HUES48 (cell line): ENCODE results near the gene FXYD5.
A peak's percentile ranks its signal among the peaks of the same experiment; 100 is the strongest.

ENCODE experiments used
- H3K27ac ChIP-seq: one replicate; pipeline ENCODE4 v1.7.0; 2013; ENCODE audit warnings: low read depth, low read length, inconsistent platforms
- H3K27me3 ChIP-seq: 2 replicates; pipeline ENCODE4 v1.6.1; 2013; ENCODE audit warnings: mild to moderate bottlenecking, low read length; ENCODE audit not compliant: control insufficient read depth, insufficient read depth
- H3K36me3 ChIP-seq: 2 replicates; pipeline ENCODE4 v1.6.1; 2013; ENCODE audit warnings: low read length; ENCODE audit not compliant: control insufficient read depth, insufficient read depth
- H3K4me1 ChIP-seq: 2 replicates; pipeline ENCODE4 v1.6.1; 2013; ENCODE audit warnings: mild to moderate bottlenecking, low read length; ENCODE audit not compliant: control insufficient read depth, insufficient read depth
- H3K4me3 ChIP-seq: 2 replicates; pipeline ENCODE4 v1.5.1; 2013; ENCODE audit warnings: mild to moderate bottlenecking, low read depth, low read length
- H3K9ac ChIP-seq: 2 replicates; pipeline ENCODE4 v1.6.1; 2013; ENCODE audit warnings: mild to moderate bottlenecking, low read depth, low read length, moderate library complexity
- H3K9me3 ChIP-seq: 2 replicates; pipeline ENCODE4 v1.6.1; 2013; ENCODE audit warnings: low read length; ENCODE audit not compliant: control insufficient read depth, insufficient read depth

FXYD5 gene

DNA sequence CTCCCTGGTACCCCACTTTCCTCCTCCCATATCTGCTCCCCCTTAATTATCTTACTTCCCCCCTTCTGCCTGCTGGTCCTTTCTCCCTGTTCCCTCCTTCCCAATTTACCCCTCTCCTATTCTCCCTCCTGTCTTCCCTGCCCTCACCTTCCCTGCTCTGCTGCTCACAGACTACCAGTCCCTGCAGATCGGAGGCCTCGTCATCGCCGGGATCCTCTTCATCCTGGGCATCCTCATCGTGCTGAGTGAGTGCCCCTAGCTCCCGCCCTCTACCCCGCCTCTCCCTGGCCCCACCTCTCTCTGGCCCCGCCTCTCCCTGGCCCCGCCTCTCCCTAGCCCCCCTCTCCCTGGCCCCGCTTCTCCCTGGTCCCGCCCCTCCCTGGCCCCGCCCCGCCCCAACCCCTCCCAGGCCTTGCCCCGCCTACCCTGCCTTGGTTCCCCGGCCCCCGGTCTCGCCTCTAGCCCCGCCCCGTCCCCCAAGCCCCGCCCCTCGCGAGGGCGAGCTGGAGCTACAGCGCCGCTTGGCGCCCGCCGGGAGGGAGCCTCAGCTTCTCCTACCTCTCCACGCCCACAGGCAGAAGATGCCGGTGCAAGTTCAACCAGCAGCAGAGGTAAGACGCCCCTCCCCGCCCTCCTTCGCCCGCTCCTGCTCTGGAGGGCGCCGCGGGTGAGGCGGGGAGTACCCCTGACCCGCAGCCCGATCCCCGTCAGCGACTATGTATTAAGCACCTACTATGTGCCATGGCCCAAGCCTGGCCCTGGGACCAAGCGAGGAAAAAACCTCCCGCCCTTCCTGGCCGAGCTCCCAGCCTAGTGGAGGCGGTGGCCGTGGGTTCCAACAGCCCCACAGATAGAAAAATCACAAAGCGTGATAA lies 13.3 kb upstream of the FXYD5 start:
- H3K27me3 ChIP-seq, result peaks cover 25% of the 10 kb centered on the region
- no peak overlapping the region for H3K27ac ChIP-seq
- H3K36me3 ChIP-seq, result no peaks in the 10 kb centered on the region
- H3K4me1 ChIP-seq, result peaks cover 22% of the 10 kb centered on the region
- H3K9ac ChIP-seq, result no peak overlapping the region
- H3K4me3 ChIP-seq, result peak overlapping the region; percentile 59
- H3K9me3 ChIP-seq, result no peaks in the 10 kb centered on the region

DNA sequence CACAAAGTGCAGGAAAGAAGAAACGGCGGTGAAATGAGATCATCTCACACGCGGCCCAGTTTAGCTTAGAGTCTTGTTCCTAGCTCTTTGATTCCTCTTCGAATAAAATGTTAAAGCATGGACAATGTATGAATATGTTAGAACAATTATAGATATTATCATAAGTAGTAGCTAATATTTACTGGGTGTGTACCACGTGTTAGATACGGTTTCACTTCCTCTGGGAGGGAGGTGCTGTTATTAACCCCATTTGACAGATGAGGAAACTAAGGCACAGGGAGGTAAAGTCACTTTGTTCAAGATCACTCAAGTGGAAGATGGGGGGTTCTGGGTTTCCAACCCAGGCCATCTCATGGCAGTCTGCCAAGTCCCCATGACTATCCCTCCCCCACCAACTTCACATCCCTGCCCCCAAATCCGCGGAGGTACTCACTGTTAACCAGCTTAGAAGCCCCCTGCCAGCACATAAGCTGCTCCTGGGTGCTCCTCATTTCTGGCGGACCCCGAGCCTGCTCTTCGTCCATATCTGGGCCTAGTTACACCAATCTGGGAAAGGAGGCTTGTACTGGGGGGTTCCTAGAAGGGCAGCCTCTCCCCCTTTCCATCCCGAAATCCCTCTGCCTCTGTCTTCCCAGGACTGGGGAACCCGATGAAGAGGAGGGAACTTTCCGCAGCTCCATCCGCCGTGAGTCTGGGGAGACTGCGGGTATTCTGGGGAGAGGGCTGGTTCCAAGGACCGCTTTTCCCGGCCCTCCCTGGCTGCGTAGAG lies 12.5 kb upstream of the FXYD5 start:
- Histone ChIP-seq H3K27me3 (peaks cover 25% of the 10 kb centered on the region), H3K27ac (no peak overlapping the region), H3K9ac (no peak overlapping the region; the same call in 1 of the 2 replicates), H3K9me3 (no peaks in the 10 kb centered on the region), H3K4me1 (peaks cover 22% of the 10 kb centered on the region), H3K36me3 (no peaks in the 10 kb centered on the region), H3K4me3 (peak overlapping the region; percentile 59)

DNA sequence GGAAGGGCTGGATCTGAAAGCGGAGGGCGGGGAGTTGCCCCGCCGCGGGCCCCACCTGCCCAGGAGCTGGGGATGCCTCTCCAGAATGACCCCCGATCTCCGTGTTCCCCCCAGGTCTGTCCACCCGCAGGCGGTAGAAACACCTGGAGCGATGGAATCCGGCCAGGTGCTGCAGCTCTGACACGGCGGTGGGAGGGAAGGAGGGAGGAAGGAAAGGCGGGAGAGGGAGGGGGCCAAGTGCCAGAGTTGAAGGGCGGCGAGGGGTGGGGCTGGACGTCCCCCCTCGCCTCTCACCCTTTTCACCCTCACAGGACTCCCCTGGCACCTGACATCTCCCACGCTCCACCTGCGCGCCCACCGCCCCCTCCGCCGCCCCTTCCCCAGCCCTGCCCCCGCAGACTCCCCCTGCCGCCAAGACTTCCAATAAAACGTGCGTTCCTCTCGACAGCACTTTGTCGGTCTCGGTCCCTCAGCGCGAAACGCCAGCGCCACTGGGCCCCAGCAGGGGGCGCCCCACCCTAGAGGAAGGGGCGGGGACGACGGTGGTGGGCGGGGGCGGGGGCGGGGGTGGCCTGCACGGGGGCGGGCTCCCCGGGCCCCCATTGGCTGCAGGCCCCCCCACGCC lies 11.8 kb upstream of the FXYD5 start:
- Histone ChIP-seq H3K27ac (no peak overlapping the region), H3K9ac (no peak overlapping the region; the same call in 1 of the 2 replicates), H3K27me3 (peaks cover 25% of the 10 kb centered on the region), H3K4me1 (peaks cover 22% of the 10 kb centered on the region), H3K4me3 (peak overlapping the region; percentile 62), H3K9me3 (no peaks in the 10 kb centered on the region), H3K36me3 (no peaks in the 10 kb centered on the region)

DNA sequence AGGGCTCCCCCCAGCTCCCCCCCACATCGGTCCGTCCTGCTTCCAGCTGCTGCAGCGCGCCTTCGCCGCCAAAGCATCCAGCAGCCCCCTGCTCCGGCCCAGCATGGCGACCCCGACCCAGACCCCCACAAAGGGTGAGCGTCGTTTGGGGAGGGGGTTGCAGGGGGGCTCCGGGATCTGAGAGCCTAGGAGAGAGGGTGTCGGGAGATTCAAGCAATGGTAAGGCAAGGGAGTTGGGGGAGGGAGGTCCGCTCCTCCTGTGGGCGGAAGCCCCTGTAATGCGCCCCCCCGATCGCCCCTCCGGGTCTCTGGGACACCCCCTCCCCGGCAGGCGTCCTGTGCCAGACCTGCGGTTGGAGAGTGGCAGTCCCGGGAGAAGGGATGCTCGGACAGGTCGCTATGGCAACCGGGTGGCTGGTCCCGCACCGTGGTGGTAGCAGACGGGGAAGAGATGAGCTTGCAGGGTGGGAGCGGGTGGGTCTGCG lies 11.3 kb upstream of the FXYD5 start, which contains the start of gene FXYD7:
TSS of gene FXYD7 (plus strand) at position 25 of the 485 bp plus-strand sequence. CDS start at position 104, 79 bp downstream.
- Histone ChIP-seq H3K9me3 (no peaks in the 10 kb centered on the region), H3K4me3 (peak within 1 kb of the TSS; percentile 62), H3K27ac (no peak within 1 kb of the TSS), H3K27me3 (peaks cover 25% of the 10 kb centered on the region), H3K36me3 (no peaks in the 10 kb centered on the region), H3K4me1 (peaks cover 22% of the 10 kb centered on the region), H3K9ac (no peak within 1 kb of the TSS; the same call in 1 of the 2 replicates)

DNA sequence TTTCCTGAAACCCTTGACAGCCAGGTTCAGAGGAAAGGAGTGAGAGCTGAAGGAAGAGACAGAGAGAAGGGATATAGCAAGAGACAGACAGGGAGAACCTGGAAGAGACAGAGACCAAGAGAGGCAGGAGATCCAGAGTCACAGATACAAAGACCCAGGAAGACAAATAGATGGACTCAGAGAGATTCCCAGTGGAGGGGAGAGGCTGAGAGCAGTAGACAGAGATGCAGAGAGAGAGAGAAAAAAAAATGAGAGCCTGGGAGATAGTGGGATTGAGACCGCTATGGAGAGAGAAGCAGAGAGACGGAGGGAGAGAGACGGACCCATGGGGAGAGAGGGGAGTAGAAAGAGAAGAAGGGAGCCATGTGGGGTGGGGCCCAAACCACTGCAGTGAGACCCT lies 10.7 kb upstream of the FXYD5 start:
- Histone ChIP-seq H3K27ac (no peak overlapping the region), H3K4me1 (peaks cover 22% of the 10 kb centered on the region), H3K4me3 (peak overlapping the region; percentile 33), H3K9ac (no peak overlapping the region), H3K9me3 (no peaks in the 10 kb centered on the region), H3K27me3 (peaks cover 25% of the 10 kb centered on the region), H3K36me3 (no peaks in the 10 kb centered on the region)

DNA sequence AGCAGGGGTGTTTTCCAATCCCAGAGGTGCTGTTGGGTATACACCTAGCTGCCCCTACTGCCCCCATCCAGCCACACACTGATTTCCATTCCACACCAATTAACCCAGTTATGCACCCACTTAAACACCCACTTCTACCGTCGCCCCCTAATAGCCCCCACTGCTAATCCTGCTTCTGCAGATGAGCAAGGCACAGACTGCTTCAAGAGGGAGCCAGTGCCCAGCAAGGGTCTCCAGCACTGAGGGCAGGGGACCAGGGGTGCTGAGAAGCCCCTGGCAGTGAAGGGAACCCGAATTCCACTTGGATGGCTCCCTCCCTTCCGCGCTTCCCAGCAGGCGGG lies 10.3 kb upstream of the FXYD5 start:
- Histone ChIP-seq H3K36me3 (no peaks in the 10 kb centered on the region), H3K4me3 (peak overlapping the region; percentile 33; the same call in 1 of the 2 replicates)

DNA sequence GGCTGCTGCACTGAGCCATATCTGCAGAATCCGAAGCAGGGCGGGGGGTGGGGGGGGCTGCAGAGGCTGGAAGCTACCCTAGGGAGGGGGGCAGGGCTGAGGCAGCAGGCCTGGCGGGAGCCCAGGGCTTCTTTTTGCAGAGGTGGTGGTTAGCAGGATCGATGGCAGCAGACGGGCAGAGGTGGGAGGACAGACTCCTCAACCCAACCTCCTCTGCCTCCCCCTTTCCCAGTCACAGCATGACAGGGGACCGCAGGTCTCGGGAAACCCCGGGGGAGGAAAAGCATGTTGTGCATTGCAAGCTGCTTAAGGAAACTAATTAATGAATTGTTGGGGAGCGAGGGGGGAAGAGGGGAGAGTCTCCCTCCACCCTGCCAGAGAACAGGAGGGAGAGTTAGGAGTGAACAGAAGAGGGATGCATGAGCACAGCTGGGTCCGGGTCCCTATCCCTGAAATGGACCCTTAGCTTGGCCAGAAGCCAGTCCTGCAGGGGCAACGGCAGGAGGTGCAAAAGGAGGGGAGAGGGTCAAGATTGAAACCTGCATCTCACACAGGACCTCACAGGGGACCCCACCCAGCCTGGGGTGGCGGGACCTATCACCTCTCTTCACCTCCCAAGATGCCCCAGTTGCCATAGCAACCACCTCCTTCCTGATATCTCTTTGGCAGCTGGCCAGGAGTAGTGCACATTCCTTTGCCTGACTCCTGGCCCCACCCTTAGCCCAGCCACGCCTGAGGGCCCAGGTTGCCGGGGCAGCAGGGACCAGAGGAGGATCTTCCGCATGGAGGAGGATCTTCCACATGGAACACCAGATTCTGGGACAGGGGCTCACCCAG lies 9.7 kb upstream of the FXYD5 start:
- H3K9me3 ChIP-seq, result no peaks in the 10 kb centered on the region
- H3K27ac ChIP-seq, result no peak overlapping the region
- H3K4me3 ChIP-seq, result no peak overlapping the region; the same call in 1 of the 2 replicates
- H3K4me1 ChIP-seq, result peaks cover 19% of the 10 kb centered on the region
- H3K36me3 ChIP-seq, result no peaks in the 10 kb centered on the region
- H3K9ac ChIP-seq, result no peak overlapping the region
- H3K27me3 ChIP-seq, result peaks cover 25% of the 10 kb centered on the region

More for the DNA sequence above, 10.3 kb upstream of the FXYD5 start:
- peaks cover 25% of the 10 kb centered on the region for H3K27me3 ChIP-seq
- H3K9ac ChIP-seq, result no peak overlapping the region
- peaks cover 19% of the 10 kb centered on the region for H3K4me1 ChIP-seq
- H3K9me3 ChIP-seq, result no peaks in the 10 kb centered on the region
- no peak overlapping the region for H3K27ac ChIP-seq

DNA sequence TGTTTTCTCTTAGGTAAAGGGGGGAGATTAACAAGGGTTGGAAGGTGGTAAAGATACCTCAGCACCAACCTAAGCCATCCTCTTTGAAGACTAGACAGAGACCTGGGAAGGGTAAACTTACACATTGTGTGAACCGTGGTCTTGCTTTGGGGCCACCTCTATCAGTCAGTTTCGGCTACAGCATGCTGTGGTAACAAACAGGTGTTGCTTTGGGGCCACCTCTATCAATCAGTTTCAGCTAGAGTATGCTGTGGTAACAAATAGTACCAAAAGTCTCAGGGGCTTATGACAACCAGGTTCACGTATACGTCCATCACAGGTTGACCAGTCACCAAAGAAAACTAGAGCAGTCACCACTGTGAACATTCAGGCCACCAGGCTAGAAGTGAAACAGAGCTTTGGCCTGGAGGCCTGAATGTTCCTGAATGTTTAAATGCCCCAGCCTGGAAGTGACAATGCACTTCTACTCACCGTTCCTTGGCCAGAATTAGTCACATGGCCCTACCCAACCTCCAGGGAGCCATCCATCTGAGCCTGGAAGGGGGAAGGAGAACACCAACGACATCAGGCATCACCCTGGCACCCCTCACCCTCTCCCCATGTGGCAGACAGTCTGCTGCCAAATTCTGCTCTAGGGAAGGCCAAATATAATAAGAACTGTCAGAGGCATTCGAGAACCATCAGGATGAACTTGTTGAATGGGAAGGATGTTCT lies 7.6 kb upstream of the FXYD5 start:
- no peak overlapping the region for H3K4me3 ChIP-seq
- H3K9me3 ChIP-seq, result no peaks in the 10 kb centered on the region
- H3K36me3 ChIP-seq, result no peaks in the 10 kb centered on the region
- H3K27me3 ChIP-seq, result peaks cover 13% of the 10 kb centered on the region
- H3K27ac ChIP-seq, result no peak overlapping the region
- no peak overlapping the region for H3K9ac ChIP-seq
- H3K4me1 ChIP-seq, result peaks cover 22% of the 10 kb centered on the region

DNA sequence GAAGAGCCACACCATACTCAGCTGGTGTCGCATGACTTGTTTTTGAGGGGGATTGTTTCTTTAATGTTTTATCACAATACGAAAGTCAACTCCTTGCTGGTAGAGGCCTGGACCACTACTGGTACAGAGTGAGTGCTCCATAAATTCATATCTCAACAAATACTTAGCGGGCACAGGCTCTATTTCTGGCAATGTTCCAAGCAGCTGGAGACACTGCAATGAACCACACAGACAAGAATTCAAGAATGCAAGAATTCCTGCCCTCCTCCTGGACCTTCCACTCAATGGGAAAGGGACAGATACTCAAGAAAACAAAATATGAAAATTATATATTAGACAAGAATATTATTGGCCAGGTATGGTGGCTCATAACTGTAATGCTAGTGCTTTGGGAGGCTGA lies 5.1 kb upstream of the FXYD5 start:
- H3K27ac ChIP-seq, result no peak overlapping the region
- peaks cover 21% of the 10 kb centered on the region for H3K4me1 ChIP-seq
- no peaks in the 10 kb centered on the region for H3K9me3 ChIP-seq
- no peaks in the 10 kb centered on the region for H3K36me3 ChIP-seq
- 0 out of 2 replicates have a peak, but pooled peaks cover 5% of the 10 kb centered on the region for H3K27me3 ChIP-seq
- no peak overlapping the region for H3K4me3 ChIP-seq
- no peak overlapping the region for H3K9ac ChIP-seq
